Measurements from ENCODE around the gene EPB41L4B.

EPB41L4B gene

GRCh38 chr9:109159583-109159982 is 161.3 kb downstream of the EPB41L4B start:
- H3K4me3 ChIP-seq (ENCODE audit: low read depth, low read length, poor library complexity, severe bottlenecking) = no peak overlapping the region
- no peaks in the 10 kb centered on the region for H4K20me1 ChIP-seq (ENCODE audit: insufficient read depth, low read length)
- H3K36me3 ChIP-seq (ENCODE audit: insufficient read depth, low read length) = no peaks in the 10 kb centered on the region
- H3F3A ChIP-seq (ENCODE audit: insufficient read depth, low read length) = no peaks in the 10 kb centered on the region
- H3K27me3 ChIP-seq (ENCODE audit: insufficient read depth, low read length) = no peaks in the 10 kb centered on the region
- no peak overlapping the region for H2AFZ ChIP-seq (ENCODE audit: low read length)
- H3K9ac ChIP-seq (ENCODE audit: low read length) = no peak overlapping the region
- no peak overlapping the region for H3K4me2 ChIP-seq (ENCODE audit: low read length)
- H3K79me2 ChIP-seq (ENCODE audit: insufficient read depth, low read length) = no peaks in the 10 kb centered on the region
- no peaks in the 10 kb centered on the region for H3K9me2 ChIP-seq (ENCODE audit: low read depth, low read length)
- TF ChIP-seq CTCF (IDR thresholded peaks at IDR 0.05; ENCODE audit: low read length) (no peak), EZH2 (IDR thresholded peaks at IDR 0.05; ENCODE audit: borderline replicate concordance, low read length) (no peak)
- H3K4me1 ChIP-seq (ENCODE audit: insufficient read depth, low read length, severe bottlenecking) = no peaks in the 10 kb centered on the region
- H3K27ac ChIP-seq (ENCODE audit: low read depth, low read length, poor library complexity, severe bottlenecking) = no peak overlapping the region
- H3K9me3 ChIP-seq (ENCODE audit: low read length) = no peaks in the 10 kb centered on the region

- TF ChIP-seq CTCF (IDR thresholded peaks at IDR 0.05; ENCODE audit: low read length) = no peak
- TF ChIP-seq EZH2 (IDR thresholded peaks at IDR 0.05; ENCODE audit: borderline replicate concordance, low read length) = no peak
Measured at GRCh38 chr9:109158651-109159050, 162.2 kb downstream of the EPB41L4B start.

GRCh38 chr9:109156708-109157107 is 164.2 kb downstream of the EPB41L4B start:
- no peaks in the 10 kb centered on the region for H3K9me3 ChIP-seq (ENCODE audit: low read length)
- TF ChIP-seq EZH2 (IDR thresholded peaks at IDR 0.05; ENCODE audit: borderline replicate concordance, low read length) (no peak), CTCF (IDR thresholded peaks at IDR 0.05; ENCODE audit: low read length) (no peak)
- no peak overlapping the region for H3K9ac ChIP-seq (ENCODE audit: low read length)
- no peaks in the 10 kb centered on the region for H3K9me2 ChIP-seq (ENCODE audit: low read depth, low read length)
- no peak overlapping the region for H2AFZ ChIP-seq (ENCODE audit: low read length)
- H3F3A ChIP-seq (ENCODE audit: insufficient read depth, low read length) = no peaks in the 10 kb centered on the region
- H3K4me3 ChIP-seq (ENCODE audit: low read depth, low read length, poor library complexity, severe bottlenecking) = no peak overlapping the region
- no peaks in the 10 kb centered on the region for H3K4me1 ChIP-seq (ENCODE audit: insufficient read depth, low read length, severe bottlenecking)
- no peaks in the 10 kb centered on the region; the same call in 1 of the 2 replicates for H3K27me3 ChIP-seq (ENCODE audit: insufficient read depth, low read length)
- no peaks in the 10 kb centered on the region for H4K20me1 ChIP-seq (ENCODE audit: insufficient read depth, low read length)
- H3K36me3 ChIP-seq (ENCODE audit: insufficient read depth, low read length) = no peaks in the 10 kb centered on the region
- no peaks in the 10 kb centered on the region for H3K79me2 ChIP-seq (ENCODE audit: insufficient read depth, low read length)
- no peak overlapping the region for H3K27ac ChIP-seq (ENCODE audit: low read depth, low read length, poor library complexity, severe bottlenecking)
- no peak overlapping the region for H3K4me2 ChIP-seq (ENCODE audit: low read length)

More at GRCh38 chr9:109158651-109159050, 162.2 kb downstream of the EPB41L4B start:
- no peaks in the 10 kb centered on the region for H3K4me1 ChIP-seq (ENCODE audit: insufficient read depth, low read length, severe bottlenecking)
- H3K27me3 ChIP-seq (ENCODE audit: insufficient read depth, low read length) = no peaks in the 10 kb centered on the region; the same call in 1 of the 2 replicates
- no peak overlapping the region for H3K4me2 ChIP-seq (ENCODE audit: low read length)
- H3K36me3 ChIP-seq (ENCODE audit: insufficient read depth, low read length) = no peaks in the 10 kb centered on the region
- H3F3A ChIP-seq (ENCODE audit: insufficient read depth, low read length) = no peaks in the 10 kb centered on the region
- H4K20me1 ChIP-seq (ENCODE audit: insufficient read depth, low read length) = no peaks in the 10 kb centered on the region
- H2AFZ ChIP-seq (ENCODE audit: low read length) = no peak overlapping the region
- H3K9ac ChIP-seq (ENCODE audit: low read length) = no peak overlapping the region
- H3K4me3 ChIP-seq (ENCODE audit: low read depth, low read length, poor library complexity, severe bottlenecking) = no peak overlapping the region
- H3K9me2 ChIP-seq (ENCODE audit: low read depth, low read length) = no peaks in the 10 kb centered on the region
- H3K27ac ChIP-seq (ENCODE audit: low read depth, low read length, poor library complexity, severe bottlenecking) = no peak overlapping the region
- H3K79me2 ChIP-seq (ENCODE audit: insufficient read depth, low read length) = no peaks in the 10 kb centered on the region
- no peaks in the 10 kb centered on the region for H3K9me3 ChIP-seq (ENCODE audit: low read length)

Data from OCI-LY1 (cell line).